Ovary (tissue), 3 donors: Measurements from ENCODE around the gene LRRC52.

ENCODE experiments used
- CTCF ChIP-seq, 3 donors: fragments of 450-650 bp in 2 of 3; fragments of 200-600 bp in 1 of 3; IDR thresholded peaks; one replicate each; pipeline versions ENCODE4 v1.5.1 to v1.8.0; 2016 to 2022; ENCODE audit warnings: antibody characterized with exemption in 3 of 3, mild to moderate bottlenecking in 1 of 3
- EP300 ChIP-seq: sonication (generic); formaldehyde crosslinking; IDR thresholded peaks from one replicate; pipeline ENCODE4 v1.6.1; 2017; ENCODE audit warnings: antibody characterized with exemption
- POLR2A ChIP-seq: fragments of 450-650 bp; IDR thresholded peaks from one replicate; pipeline ENCODE4 v1.6.1; 2017; ENCODE audit warnings: antibody characterized with exemption, mild to moderate bottlenecking, moderate library complexity
- donor health status: DM: no; HTN: no; CAD: no.

- no peak for TF ChIP-seq CTCF (IDR thresholded peaks at IDR 0.05)
- no peak for TF ChIP-seq POLR2A
- no peak for TF ChIP-seq EP300
These were observed 18.1 kb upstream of the LRRC52 start for GRCh38 chr1:165525708-165526107.
